GM06990 (cell line): Measurements from ENCODE around the gene DNAH2.

Source experiments
- DNase-seq: peaks from one replicate; pipeline ENCODE4 v3.0.0-alpha.2; 2011; ENCODE audit not compliant: insufficient read length; ENCODE audit errors: extremely low read depth
- H3K27me3 ChIP-seq: replicated peaks from 2 replicates; pipeline ENCODE4 v1.6.0; 2011; ENCODE audit warnings: low read length; ENCODE audit not compliant: control insufficient read depth, insufficient read depth
- H3K36me3 ChIP-seq: 2 replicates; pipeline ENCODE4 v1.5.1; 2011; ENCODE audit warnings: low read length; ENCODE audit not compliant: control insufficient read depth, insufficient read depth
- H3K4me3 ChIP-seq: replicated peaks from 2 replicates; pipeline ENCODE4 v1.5.1; 2011; ENCODE audit warnings: low read depth, mild to moderate bottlenecking, control low read depth, low read length
- CTCF ChIP-seq: IDR thresholded peaks from 2 replicates; pipeline ENCODE4 v1.5.1; 2011; ENCODE audit warnings: low read length, control low read depth, mild to moderate bottlenecking, inconsistent platforms; ENCODE audit not compliant: insufficient read depth, poor library complexity, severe bottlenecking

DNAH2 gene

GRCh38 chr17:7716901-7717755, at the start of gene DNAH2:
Gene DNAH2, plus strand, starts transcription at chr17:7717744. Its CDS starts 1,991 bp downstream, at chr17:7719735.
- peak; percentile 58 for DNase-seq
- peak; percentile 65 for TF ChIP-seq CTCF
- Histone ChIP-seq H3K4me3 (peak within 1 kb of the TSS; percentile 56), H3K36me3 (no peaks in the 10 kb centered on the region), H3K27me3 (peaks cover 6% of the 10 kb centered on the region)

- no peaks in the 10 kb centered on the region for H3K27me3 ChIP-seq
- H3K4me3 ChIP-seq = no peak overlapping the region
- DNase-seq = no peak
- H3K36me3 ChIP-seq = peaks cover 16% of the 10 kb centered on the region
- no peak for TF ChIP-seq CTCF
Observed at GRCh38 chr17:7668482-7668881, 49.1 kb upstream of the DNAH2 start.

- DNase-seq = no peak
- peak; percentile 36 for TF ChIP-seq CTCF
Observed at GRCh38 chr17:7673239-7673638, 44.3 kb upstream of the DNAH2 start.

GRCh38 chr17:7674934-7675333, 42.6 kb upstream of the DNAH2 start:
- TF ChIP-seq CTCF = no peak
- H3K27me3 ChIP-seq = no peaks in the 10 kb centered on the region
- no peak overlapping the region for H3K4me3 ChIP-seq
- no peak for DNase-seq
- peaks cover 30% of the 10 kb centered on the region for H3K36me3 ChIP-seq

More at GRCh38 chr17:7673239-7673638, 44.3 kb upstream of the DNAH2 start:
- no peaks in the 10 kb centered on the region for H3K27me3 ChIP-seq
- H3K36me3 ChIP-seq = peaks cover 35% of the 10 kb centered on the region
- H3K4me3 ChIP-seq = no peak overlapping the region

GRCh38 chr17:7676533-7676932, 41.0 kb upstream of the DNAH2 start:
- TF ChIP-seq CTCF = no peak
- no peaks in the 10 kb centered on the region for H3K27me3 ChIP-seq
- peaks cover 26% of the 10 kb centered on the region for H3K36me3 ChIP-seq
- DNase-seq = no peak
- no peak overlapping the region for H3K4me3 ChIP-seq
